Measurements from ENCODE around the gene NACC2. TPM values are rescaled to one million over a fixed set of nuclear protein-coding genes. Genes with fewer than 3 reads are reported as not detected.
A peak's percentile ranks its signal among the peaks of the same experiment; 100 is the strongest.

The NACC2 gene
- total RNA-seq, 6 experiments from 2014 or later: 10.9 to 25.8 (median 13.8) TPM

DNA sequence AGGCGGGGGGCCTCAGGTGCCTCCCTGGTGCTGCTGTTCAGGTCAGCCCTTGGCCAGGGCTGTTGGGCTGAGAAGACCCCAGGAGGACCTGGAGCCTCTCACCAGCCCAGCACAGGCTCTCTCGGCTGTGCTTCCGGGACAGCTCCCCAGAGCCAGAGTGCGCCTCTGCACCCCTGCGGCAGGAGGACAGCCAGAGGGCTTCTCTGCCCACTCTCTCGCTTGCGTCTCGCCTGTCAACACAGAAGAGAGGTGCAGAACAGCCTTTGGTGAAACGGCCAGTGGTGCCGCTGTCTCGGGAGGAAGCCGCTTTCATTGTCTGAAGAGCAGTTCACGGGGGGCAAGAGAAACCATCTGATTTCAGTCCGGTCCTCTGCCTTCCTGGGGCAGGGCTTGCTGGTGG is 3.8 kb upstream of the NACC2 start:
- Histone ChIP-seq H3K4me3 (no peak overlapping the region), H3K27me3 (no peaks in the 10 kb centered on the region), H3K9me3 (no peaks in the 10 kb centered on the region), H3K36me3 (no peaks in the 10 kb centered on the region), H3K4me1 (peaks cover 0 to 8% (median 2%) of the 10 kb centered on the region in 4 donors), H3K27ac (no peak overlapping the region)
- WGBS (ENCODE audit: insufficient coverage, low coverage, low lambda C conversion rate, missing lambda C conversion rate): 8% methylated on average over 2 of the region's 14 CpGs
- TF ChIP-seq, protein P1, sequence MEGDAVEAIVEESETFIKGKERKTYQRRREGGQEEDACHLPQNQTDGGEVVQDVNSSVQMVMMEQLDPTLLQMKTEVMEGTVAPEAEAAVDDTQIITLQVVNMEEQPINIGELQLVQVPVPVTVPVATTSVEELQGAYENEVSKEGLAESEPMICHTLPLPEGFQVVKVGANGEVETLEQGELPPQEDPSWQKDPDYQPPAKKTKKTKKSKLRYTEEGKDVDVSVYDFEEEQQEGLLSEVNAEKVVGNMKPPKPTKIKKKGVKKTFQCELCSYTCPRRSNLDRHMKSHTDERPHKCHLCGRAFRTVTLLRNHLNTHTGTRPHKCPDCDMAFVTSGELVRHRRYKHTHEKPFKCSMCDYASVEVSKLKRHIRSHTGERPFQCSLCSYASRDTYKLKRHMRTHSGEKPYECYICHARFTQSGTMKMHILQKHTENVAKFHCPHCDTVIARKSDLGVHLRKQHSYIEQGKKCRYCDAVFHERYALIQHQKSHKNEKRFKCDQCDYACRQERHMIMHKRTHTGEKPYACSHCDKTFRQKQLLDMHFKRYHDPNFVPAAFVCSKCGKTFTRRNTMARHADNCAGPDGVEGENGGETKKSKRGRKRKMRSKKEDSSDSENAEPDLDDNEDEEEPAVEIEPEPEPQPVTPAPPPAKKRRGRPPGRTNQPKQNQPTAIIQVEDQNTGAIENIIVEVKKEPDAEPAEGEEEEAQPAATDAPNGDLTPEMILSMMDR (IDR thresholded peaks at IDR 0.05): no peak
- no peak for TF ChIP-seq POLR2A (IDR thresholded peaks at IDR 0.05)
- no peak for ATAC-seq
- intact Hi-C loops (cut with DNase I): no loop called here
- DNase-seq: no peak

- H3K27ac ChIP-seq: no peak overlapping the region
- WGBS (ENCODE audit: insufficient coverage, low coverage, low lambda C conversion rate, missing lambda C conversion rate): 69% methylated on average over 8 of the region's 11 CpGs
- TF ChIP-seq POLR2A (IDR thresholded peaks at IDR 0.05): no peak
- TF ChIP-seq, protein P1 (IDR thresholded peaks at IDR 0.05): no peak
- no peak for DNase-seq
- no peaks in the 10 kb centered on the region for H3K36me3 ChIP-seq
- intact Hi-C loops (cut with DNase I): no loop called here
- no peak overlapping the region for H3K4me3 ChIP-seq
- peaks cover 0 to 14% (median 6%) of the 10 kb centered on the region in 4 donors for H3K4me1 ChIP-seq
- no peaks in the 10 kb centered on the region for H3K9me3 ChIP-seq
- no peak for ATAC-seq
- H3K27me3 ChIP-seq: no peaks in the 10 kb centered on the region
Observed at GRCh38 chr9:136098210-136098609, 3.1 kb upstream of the NACC2 start.

- TF ChIP-seq, protein P1 (IDR thresholded peaks at IDR 0.05): no peak
- TF ChIP-seq POLR2A (IDR thresholded peaks at IDR 0.05): no peak
- Histone ChIP-seq H3K4me1 (peaks cover 0 to 27% (median 9%) of the 10 kb centered on the region in 4 donors), H3K36me3 (no peaks in the 10 kb centered on the region), H3K27me3 (no peaks in the 10 kb centered on the region), H3K9me3 (no peaks in the 10 kb centered on the region), H3K27ac (no peak overlapping the region), H3K4me3 (no peak overlapping the region)
- DNase-seq (no peak), ATAC-seq (no peak)
- WGBS (ENCODE audit: insufficient coverage, low coverage, low lambda C conversion rate, missing lambda C conversion rate): 63% methylated on average over 2 of the region's 5 CpGs
- intact Hi-C loops (cut with DNase I): no loop called here
Observed at GRCh38 chr9:136096505-136097001, 1.5 kb upstream of the NACC2 start.

DNA sequence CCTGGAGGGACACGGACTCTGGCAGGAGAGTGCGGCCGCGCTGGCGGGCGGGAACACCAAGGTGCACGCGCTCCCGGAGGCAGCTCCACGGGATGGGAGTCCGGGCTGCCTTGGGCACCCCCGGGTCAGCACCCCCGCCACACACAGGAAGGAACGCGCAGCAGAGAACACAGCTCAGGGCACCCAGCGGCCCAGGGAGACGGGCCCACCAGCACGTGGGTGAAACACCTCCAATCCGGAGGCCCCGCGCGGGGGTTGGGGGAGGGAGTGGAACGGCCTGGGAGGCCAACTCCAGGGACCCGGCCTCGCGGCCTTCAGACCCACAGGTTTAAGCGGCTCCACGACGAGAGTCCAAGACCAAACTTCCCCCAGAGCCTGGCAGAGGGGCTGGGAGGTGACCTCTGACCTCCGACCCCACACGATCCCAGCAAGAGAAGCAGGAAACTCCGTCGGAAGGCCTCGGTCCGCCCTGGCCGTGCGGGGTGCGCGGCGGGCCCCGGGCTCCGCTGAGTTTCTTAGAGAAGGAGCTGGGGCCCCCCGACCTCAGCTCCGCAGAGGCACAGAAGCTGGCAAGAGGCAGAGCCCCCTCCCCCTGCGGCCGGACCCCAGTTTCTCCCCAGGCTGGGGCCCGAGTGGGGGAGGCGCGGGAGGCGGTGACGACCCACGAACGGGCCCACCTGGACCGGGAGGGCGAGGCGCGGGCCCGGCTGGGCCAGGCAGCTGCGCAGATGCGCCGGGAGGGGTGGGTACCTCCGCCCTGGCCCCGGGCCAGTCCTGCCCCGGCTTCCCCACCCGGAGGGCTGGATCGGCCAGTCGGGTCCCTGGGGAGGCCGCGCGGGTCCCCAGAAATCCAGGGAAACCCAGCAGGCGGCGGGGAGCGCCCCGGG is 851 bp downstream of the NACC2 start:
- Histone ChIP-seq H3K4me3 (peak overlapping the region; percentile 74 to 91 (median 82)), H3K27ac (peak overlapping the region; percentile 68 to 90 (median 79)), H3K36me3 (no peaks in the 10 kb centered on the region), H3K9me3 (no peaks in the 10 kb centered on the region), H3K4me1 (peaks cover 0 to 35% (median 16%) of the 10 kb centered on the region in 4 donors), H3K27me3 (no peaks in the 10 kb centered on the region)
- TF ChIP-seq, protein P1 (IDR thresholded peaks at IDR 0.05): no peak
- peak; percentile 52 for TF ChIP-seq POLR2A (IDR thresholded peaks at IDR 0.05)
- 0% methylated on average over 7 of the region's 74 CpGs for WGBS (ENCODE audit: insufficient coverage, low coverage, low lambda C conversion rate, missing lambda C conversion rate)
- ATAC-seq (peak; percentile 75 to 83 (median 76)), DNase-seq (peak; percentile 85 to 92 (median 88))
- intact Hi-C loops (cut with DNase I): no loop called here

All from right lobe of liver (tissue), 6 donors.